SU-DHL-6 (cell line): ENCODE measurements around the gene CDK18.

Source experiments
- EZH2phosphoT487 ChIP-seq: fragments of 200-600 bp; sonication (generic), shearing (Covaris generic); conservative IDR thresholded peaks from 2 replicates; pipeline ENCODE4 v1.6.1; 2018; ENCODE audit warnings: mild to moderate bottlenecking, antibody characterized with exemption, low read length, moderate library complexity, mixed read lengths
- TF ChIP-seq, protein P1 (sequence below): fragments of 200-600 bp; sonication (generic); IDR thresholded peaks from one replicate; pipeline ENCODE4 v1.5.1; 2017; ENCODE audit warnings: antibody characterized with exemption, mild to moderate bottlenecking, low read length, moderate library complexity; ENCODE audit not compliant: insufficient read depth, poor library complexity, severe bottlenecking

GRCh38 chr1:205496661-205497060 is 7.8 kb upstream of the CDK18 start:
- TF ChIP-seq, protein P1, sequence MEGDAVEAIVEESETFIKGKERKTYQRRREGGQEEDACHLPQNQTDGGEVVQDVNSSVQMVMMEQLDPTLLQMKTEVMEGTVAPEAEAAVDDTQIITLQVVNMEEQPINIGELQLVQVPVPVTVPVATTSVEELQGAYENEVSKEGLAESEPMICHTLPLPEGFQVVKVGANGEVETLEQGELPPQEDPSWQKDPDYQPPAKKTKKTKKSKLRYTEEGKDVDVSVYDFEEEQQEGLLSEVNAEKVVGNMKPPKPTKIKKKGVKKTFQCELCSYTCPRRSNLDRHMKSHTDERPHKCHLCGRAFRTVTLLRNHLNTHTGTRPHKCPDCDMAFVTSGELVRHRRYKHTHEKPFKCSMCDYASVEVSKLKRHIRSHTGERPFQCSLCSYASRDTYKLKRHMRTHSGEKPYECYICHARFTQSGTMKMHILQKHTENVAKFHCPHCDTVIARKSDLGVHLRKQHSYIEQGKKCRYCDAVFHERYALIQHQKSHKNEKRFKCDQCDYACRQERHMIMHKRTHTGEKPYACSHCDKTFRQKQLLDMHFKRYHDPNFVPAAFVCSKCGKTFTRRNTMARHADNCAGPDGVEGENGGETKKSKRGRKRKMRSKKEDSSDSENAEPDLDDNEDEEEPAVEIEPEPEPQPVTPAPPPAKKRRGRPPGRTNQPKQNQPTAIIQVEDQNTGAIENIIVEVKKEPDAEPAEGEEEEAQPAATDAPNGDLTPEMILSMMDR: no peak
- TF ChIP-seq EZH2phosphoT487: no peak
